Tibial artery (tissue), 4 donors: ENCODE measurements around the gene PCDHGA5.
A peak's percentile ranks its signal among the peaks of the same experiment; 100 is the strongest.

ENCODE experiments used
- DNase-seq, 2 donors: peaks; one replicate each; pipeline ENCODE4 v3.0.0-alpha.2; 2019
- H3K27ac ChIP-seq, 2 donors: fragments of 200-600 bp; sonication (generic) in 1 of 2; 1 replicate in 1 of 2; 2 replicates in 1 of 2; pipeline ENCODE4 v1.5.1; 2018 to 2019; ENCODE audit warnings: mild to moderate bottlenecking in 1 of 2
- H3K27me3 ChIP-seq, 2 donors: fragments of 200-600 bp; sonication (generic) in 1 of 2; one replicate each; pipeline versions ENCODE4 v1.5.1 to v1.6.0; 2016 to 2019
- H3K36me3 ChIP-seq, 3 donors: fragments of 200-600 bp; sonication (generic) in 2 of 3; one replicate each; pipeline ENCODE4 v1.5.1; 2016 to 2019; ENCODE audit warnings: mild to moderate bottlenecking in 2 of 3
- H3K4me1 ChIP-seq, 4 donors: fragments of 200-600 bp; sonication (generic) in 2 of 4; 1 replicate in 3 of 4; 2 replicates in 1 of 4; pipeline ENCODE4 v1.5.1; 2016 to 2019
- H3K4me3 ChIP-seq, 2 donors: fragments of 200-600 bp; sonication (generic) in 1 of 2; 1 replicate in 1 of 2; 2 replicates in 1 of 2; pipeline ENCODE4 v1.5.1; 2018 to 2019; ENCODE audit warnings: mild to moderate bottlenecking in 2 of 2
- H3K9me3 ChIP-seq, 3 donors: fragments of 200-600 bp; sonication (generic) in 1 of 3; one replicate each; pipeline ENCODE4 v1.5.1; 2016 to 2019
- intact Hi-C: fragments of 100-400 bp; cut with DNase I; formaldehyde crosslinking; loops from one replicate; pipeline ENCODE4 v1.15.0; 2023; ENCODE audit warnings: low total_unique reads
- TF ChIP-seq, protein P1 (sequence below), 2 experiments: fragments of 200-600 bp in 1 of 2; fragments of 450-650 bp in 1 of 2; IDR thresholded peaks; one replicate each; pipeline ENCODE4 v1.5.1; 2017 to 2019; ENCODE audit warnings: antibody characterized with exemption in 2 of 2, mild to moderate bottlenecking in 1 of 2, moderate library complexity in 1 of 2

The PCDHGA5 gene

DNA sequence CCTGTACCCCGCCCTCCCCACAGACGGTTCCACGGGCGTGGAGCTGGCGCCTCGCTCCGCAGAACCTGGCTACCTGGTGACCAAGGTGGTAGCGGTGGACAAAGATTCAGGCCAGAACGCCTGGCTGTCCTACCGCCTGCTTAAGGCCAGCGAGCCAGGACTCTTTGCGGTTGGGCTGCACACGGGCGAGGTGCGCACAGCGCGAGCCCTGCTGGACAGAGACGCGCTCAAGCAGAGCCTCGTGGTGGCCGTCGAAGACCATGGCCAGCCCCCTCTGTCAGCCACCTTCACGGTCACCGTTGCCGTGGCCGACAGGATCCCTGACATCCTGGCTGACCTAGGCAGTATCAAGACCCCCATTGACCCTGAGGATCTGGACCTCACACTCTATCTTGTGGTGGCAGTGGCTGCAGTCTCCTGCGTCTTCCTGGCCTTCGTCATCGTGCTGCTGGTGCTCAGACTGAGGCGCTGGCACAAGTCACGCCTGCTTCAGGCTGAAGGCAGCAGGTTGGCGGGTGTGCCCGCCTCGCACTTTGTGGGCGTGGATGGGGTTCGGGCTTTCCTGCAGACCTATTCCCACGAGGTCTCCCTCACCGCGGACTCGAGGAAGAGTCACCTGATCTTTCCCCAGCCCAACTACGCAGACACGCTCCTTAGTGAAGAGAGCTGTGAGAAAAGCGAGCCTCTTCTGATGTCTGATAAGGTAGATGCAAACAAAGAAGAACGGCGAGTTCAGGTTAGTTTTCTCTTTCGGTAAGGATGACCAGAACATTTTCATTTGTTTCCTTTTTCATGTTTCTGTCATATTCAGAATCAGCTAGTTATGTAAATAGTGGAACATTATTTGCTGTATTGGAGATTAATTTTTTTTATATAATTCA is 2.3 kb downstream of the PCDHGA5 start:
- Histone ChIP-seq H3K9me3 (peaks cover 21 to 98% (median 87%) of the 10 kb centered on the region in 3 donors), H3K27me3 (peaks cover 0 to 3% of the 10 kb centered on the region in 2 donors), H3K27ac (no peak overlapping the region), H3K36me3 (peaks cover 0 to 46% (median 37%) of the 10 kb centered on the region in 3 donors), H3K4me1 (no peaks in the 10 kb centered on the region), H3K4me3 (no peak overlapping the region)
- no peak for DNase-seq
- TF ChIP-seq, protein P1, sequence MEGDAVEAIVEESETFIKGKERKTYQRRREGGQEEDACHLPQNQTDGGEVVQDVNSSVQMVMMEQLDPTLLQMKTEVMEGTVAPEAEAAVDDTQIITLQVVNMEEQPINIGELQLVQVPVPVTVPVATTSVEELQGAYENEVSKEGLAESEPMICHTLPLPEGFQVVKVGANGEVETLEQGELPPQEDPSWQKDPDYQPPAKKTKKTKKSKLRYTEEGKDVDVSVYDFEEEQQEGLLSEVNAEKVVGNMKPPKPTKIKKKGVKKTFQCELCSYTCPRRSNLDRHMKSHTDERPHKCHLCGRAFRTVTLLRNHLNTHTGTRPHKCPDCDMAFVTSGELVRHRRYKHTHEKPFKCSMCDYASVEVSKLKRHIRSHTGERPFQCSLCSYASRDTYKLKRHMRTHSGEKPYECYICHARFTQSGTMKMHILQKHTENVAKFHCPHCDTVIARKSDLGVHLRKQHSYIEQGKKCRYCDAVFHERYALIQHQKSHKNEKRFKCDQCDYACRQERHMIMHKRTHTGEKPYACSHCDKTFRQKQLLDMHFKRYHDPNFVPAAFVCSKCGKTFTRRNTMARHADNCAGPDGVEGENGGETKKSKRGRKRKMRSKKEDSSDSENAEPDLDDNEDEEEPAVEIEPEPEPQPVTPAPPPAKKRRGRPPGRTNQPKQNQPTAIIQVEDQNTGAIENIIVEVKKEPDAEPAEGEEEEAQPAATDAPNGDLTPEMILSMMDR (IDR thresholded peaks at IDR 0.05): no peak
- intact Hi-C loops: no loop called here

- TF ChIP-seq, protein P1 (IDR thresholded peaks at IDR 0.05): peak in 1 of 2 experiments; percentile 28
- peak in 1 of 2 donors; percentile 37 for DNase-seq
- Histone ChIP-seq H3K9me3 (peaks cover 17 to 99% (median 89%) of the 10 kb centered on the region in 3 donors), H3K4me3 (peak within 1 kb of the TSS; percentile 28 to 35), H3K27me3 (no peaks in the 10 kb centered on the region), H3K4me1 (no peaks in the 10 kb centered on the region), H3K36me3 (peaks cover 0 to 67% (median 41%) of the 10 kb centered on the region in 3 donors), H3K27ac (no peak within 1 kb of the TSS)
- intact Hi-C loops: no loop called here
Measured at GRCh38 chr5:141369994-141370848, 6.3 kb downstream of the PCDHGA5 start, which contains the start of gene PCDHGB3. Gene PCDHGB3 (plus strand): TSS chr5:141370242. CDS start chr5:141370395, 153 bp downstream.

- Histone ChIP-seq H3K27ac (no peak overlapping the region), H3K4me1 (no peaks in the 10 kb centered on the region)
Measured at GRCh38 chr5:141371572-141372475, 7.9 kb downstream of the PCDHGA5 start.

DNA sequence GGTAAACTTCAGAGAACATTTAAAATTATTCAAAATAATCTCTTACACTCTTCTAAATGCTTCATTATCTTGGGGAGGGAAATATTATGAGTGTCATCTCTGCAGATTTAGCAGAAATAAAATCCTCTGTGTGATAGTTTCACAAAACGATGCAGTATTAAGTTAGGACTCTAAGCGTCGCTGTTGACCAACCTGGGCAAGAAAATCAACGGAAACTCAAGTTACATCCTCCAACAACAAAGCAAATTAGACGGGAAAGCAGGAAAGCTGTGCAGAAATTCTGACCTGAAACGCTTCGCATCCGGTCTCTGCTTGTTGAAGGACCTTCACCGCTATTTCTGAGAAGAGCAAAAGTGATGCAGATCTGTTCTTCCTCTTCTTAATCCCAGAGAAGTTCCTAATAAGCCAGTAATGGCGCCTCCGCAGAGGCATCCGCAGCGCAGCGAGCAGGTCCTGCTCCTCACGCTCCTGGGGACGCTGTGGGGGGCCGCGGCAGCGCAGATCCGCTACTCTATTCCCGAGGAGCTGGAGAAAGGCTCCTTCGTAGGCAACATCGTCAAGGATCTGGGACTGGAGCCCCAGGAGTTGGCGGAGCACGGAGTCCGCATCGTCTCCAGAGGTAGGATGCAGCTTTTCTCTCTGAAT is 9.8 kb downstream of the PCDHGA5 start, which contains the start of gene PCDHGA6:
Gene PCDHGA6 (plus strand): TSS at position 219 of the 645 bp plus-strand sequence. CDS start 193 bp downstream, at position 412.
- no peak for DNase-seq
- H3K4me1 ChIP-seq: no peaks in the 10 kb centered on the region

More at GRCh38 chr5:141371572-141372475, 7.9 kb downstream of the PCDHGA5 start:
- no peak for DNase-seq
- TF ChIP-seq, protein P1 (IDR thresholded peaks at IDR 0.05): no peak
- intact Hi-C loops: no loop called here
- no peak overlapping the region for H3K4me3 ChIP-seq
- peaks cover 0 to 57% (median 53%) of the 10 kb centered on the region in 3 donors for H3K36me3 ChIP-seq
- no peaks in the 10 kb centered on the region for H3K27me3 ChIP-seq
- peaks cover 6 to 99% (median 90%) of the 10 kb centered on the region in 3 donors for H3K9me3 ChIP-seq

More for the DNA sequence above, 9.8 kb downstream of the PCDHGA5 start, which contains the start of gene PCDHGA6:
- no peak within 1 kb of the TSS for H3K27ac ChIP-seq
- peaks cover 6 to 100% (median 95%) of the 10 kb centered on the region in 3 donors for H3K9me3 ChIP-seq
- no peaks in the 10 kb centered on the region for H3K27me3 ChIP-seq
- intact Hi-C loops: no loop called here
- TF ChIP-seq, protein P1 (IDR thresholded peaks at IDR 0.05): peak in 1 of 2 experiments; percentile 25
- H3K36me3 ChIP-seq: peaks cover 0 to 71% (median 70%) of the 10 kb centered on the region in 3 donors
- peak within 1 kb of the TSS; percentile 21 to 30 for H3K4me3 ChIP-seq
